Progenitor cell of endocrine pancreas (in vitro differentiated cells): ENCODE measurements around the gene NPC1L1. TPM values are rescaled to one million over a fixed set of nuclear protein-coding genes. Genes with fewer than 3 reads are reported as not detected.

Experiments
- DNase-seq: peaks from one replicate; pipeline ENCODE4 v3.0.0; 2021; ENCODE audit warnings: low spot score; ENCODE audit not compliant: unreplicated experiment
- H3K27ac Mint-ChIP-seq: 2 replicates; pipeline ENCODE4 v1.8.0; 2021; ENCODE audit warnings: mild to moderate bottlenecking, moderate library complexity, mixed read lengths
- H3K27me3 Mint-ChIP-seq: 2 replicates; pipeline ENCODE4 v1.8.0; 2021; ENCODE audit warnings: mixed read lengths
- H3K36me3 Mint-ChIP-seq: 2 replicates; pipeline ENCODE4 v1.8.0; 2022; ENCODE audit warnings: mixed read lengths; ENCODE audit not compliant: insufficient read depth
- H3K4me1 Mint-ChIP-seq: 2 replicates; pipeline ENCODE4 v1.8.0; 2021; ENCODE audit warnings: low read depth, mixed read lengths
- H3K4me3 Mint-ChIP-seq: 2 replicates; pipeline ENCODE4 v1.8.0; 2021; ENCODE audit warnings: low read depth, mild to moderate bottlenecking, moderate library complexity, mixed read lengths
- H3K9me3 Mint-ChIP-seq: 2 replicates; pipeline ENCODE4 v1.8.0; 2021; ENCODE audit warnings: low read depth, mixed read lengths
- CTCF ChIP-seq: fragments of 200-600 bp; sonication (generic); IDR thresholded peaks from one replicate; pipeline ENCODE4 v1.5.0; 2021; ENCODE audit warnings: antibody characterized with exemption, mild to moderate bottlenecking; ENCODE audit not compliant: unreplicated experiment
- total RNA-seq: library from RNA; stranded (reverse); gene quantifications from 2 replicates; pipeline ENCODE4 v1.2.1, GENCODE V29; 2021

Gene NPC1L1
- total RNA-seq, 1 donor from 2014 or later: 21.0 TPM

- DNase-seq: no peak
- TF ChIP-seq CTCF: no peak
- Mint-ChIP-seq H3K36me3 (peaks cover 31% of the 10 kb centered on the region), H3K27me3 (no peaks in the 10 kb centered on the region), H3K4me3 (no peak overlapping the region), H3K9me3 (peaks cover 2% of the 10 kb centered on the region), H3K4me1 (no peaks in the 10 kb centered on the region), H3K27ac (no peak overlapping the region)
Measured at GRCh38 chr7:44530990-44531389, 10.1 kb downstream of the NPC1L1 start.

GRCh38 chr7:44524811-44525388 is 16.2 kb downstream of the NPC1L1 start:
- TF ChIP-seq CTCF: no peak
- Mint-ChIP-seq H3K4me1 (no peaks in the 10 kb centered on the region), H3K27me3 (no peaks in the 10 kb centered on the region), H3K36me3 (peaks cover 28% of the 10 kb centered on the region), H3K4me3 (no peak overlapping the region), H3K9me3 (peaks cover 12% of the 10 kb centered on the region), H3K27ac (no peak overlapping the region)
- DNase-seq: no peak

GRCh38 chr7:44522315-44522714 is 18.8 kb downstream of the NPC1L1 start:
- H3K27ac Mint-ChIP-seq: no peak overlapping the region
- H3K27me3 Mint-ChIP-seq: no peaks in the 10 kb centered on the region
- no peaks in the 10 kb centered on the region for H3K4me1 Mint-ChIP-seq
- no peak for DNase-seq
- peaks cover 23% of the 10 kb centered on the region for H3K36me3 Mint-ChIP-seq
- peaks cover 10% of the 10 kb centered on the region for H3K9me3 Mint-ChIP-seq
- H3K4me3 Mint-ChIP-seq: no peak overlapping the region
- no peak for TF ChIP-seq CTCF

GRCh38 chr7:44521347-44522095 is 19.6 kb downstream of the NPC1L1 start:
- TF ChIP-seq CTCF: no peak
- no peak for DNase-seq

GRCh38 chr7:44520574-44520973 is 20.6 kb downstream of the NPC1L1 start:
- H3K4me1 Mint-ChIP-seq: no peaks in the 10 kb centered on the region
- no peak overlapping the region for H3K4me3 Mint-ChIP-seq
- DNase-seq: no peak
- no peaks in the 10 kb centered on the region for H3K27me3 Mint-ChIP-seq
- no peak overlapping the region for H3K27ac Mint-ChIP-seq
- H3K9me3 Mint-ChIP-seq: peaks cover 10% of the 10 kb centered on the region
- H3K36me3 Mint-ChIP-seq: peaks cover 20% of the 10 kb centered on the region
- TF ChIP-seq CTCF: no peak

More at GRCh38 chr7:44521347-44522095, 19.6 kb downstream of the NPC1L1 start:
- no peak overlapping the region for H3K4me3 Mint-ChIP-seq
- no peak overlapping the region for H3K27ac Mint-ChIP-seq
- H3K27me3 Mint-ChIP-seq: no peaks in the 10 kb centered on the region
- peaks cover 21% of the 10 kb centered on the region for H3K36me3 Mint-ChIP-seq
- H3K4me1 Mint-ChIP-seq: no peaks in the 10 kb centered on the region
- H3K9me3 Mint-ChIP-seq: peaks cover 10% of the 10 kb centered on the region
